HT1080 (cell line): ENCODE measurements around the gene BRIX1. TPM values are rescaled to one million over a fixed set of nuclear protein-coding genes. Genes with fewer than 3 reads are reported as not detected.
"Not testable (repeated sequence)": the region's sequence is repeated elsewhere in the genome, so short reads cannot be mapped to it uniquely, and the experiment has no call there.

Source experiments
- DNase-seq: peaks from one replicate; pipeline ENCODE4 v3.0.0-alpha.2; 2015; ENCODE audit warnings: low read depth
- total RNA-seq: library from RNA; depleted of rRNA; stranded (reverse); fragments of >200 nt; shearing (Covaris generic); gene quantifications from 2 replicates; pipeline ENCODE4 v1.2.3, GENCODE V29; 2014

BRIX1 gene
- total RNA-seq, 1 experiment from 2014 or later, result 108 TPM

DNA sequence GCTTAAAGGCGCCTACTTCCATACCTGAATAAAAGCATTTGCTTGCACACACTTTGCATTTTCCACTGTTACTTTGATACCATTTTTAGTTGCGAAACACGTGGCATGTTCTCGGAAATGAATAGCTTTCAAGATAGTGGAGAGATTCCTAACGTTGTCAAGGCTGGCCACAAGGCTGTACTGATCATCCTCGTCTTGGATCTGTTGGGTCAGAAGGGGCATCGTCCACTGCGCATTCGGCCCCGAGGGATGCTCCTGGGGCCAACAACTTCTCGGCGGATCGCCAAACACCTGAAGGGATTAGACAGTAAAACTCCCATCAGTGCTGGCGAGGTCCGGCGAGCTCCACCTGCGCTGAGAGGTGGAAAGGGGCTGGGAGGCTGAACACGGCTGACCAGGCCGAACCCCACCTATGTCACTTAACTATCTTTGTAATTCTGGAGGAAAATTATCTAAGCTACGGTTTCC lies 806 bp upstream of the BRIX1 start:
- DNase-seq, result no peak

DNA sequence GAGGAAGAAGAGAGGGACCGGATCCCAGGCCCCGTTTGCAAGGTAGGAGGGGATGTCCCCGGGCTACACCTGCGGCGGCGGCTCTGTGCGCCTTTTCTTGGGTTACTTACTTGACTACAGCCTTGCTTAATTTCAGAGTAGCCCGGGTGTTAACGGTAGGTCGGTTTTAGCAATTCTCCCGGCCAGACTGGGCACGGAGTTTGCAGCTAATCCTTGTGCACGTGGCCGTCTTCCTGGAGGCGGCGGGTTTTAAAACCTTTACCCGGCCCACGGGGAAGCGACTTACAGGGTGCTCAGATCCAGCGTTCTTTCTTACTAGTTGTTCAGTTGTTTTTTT lies 313 bp downstream of the BRIX1 start:
- DNase-seq, result no peak

DNA sequence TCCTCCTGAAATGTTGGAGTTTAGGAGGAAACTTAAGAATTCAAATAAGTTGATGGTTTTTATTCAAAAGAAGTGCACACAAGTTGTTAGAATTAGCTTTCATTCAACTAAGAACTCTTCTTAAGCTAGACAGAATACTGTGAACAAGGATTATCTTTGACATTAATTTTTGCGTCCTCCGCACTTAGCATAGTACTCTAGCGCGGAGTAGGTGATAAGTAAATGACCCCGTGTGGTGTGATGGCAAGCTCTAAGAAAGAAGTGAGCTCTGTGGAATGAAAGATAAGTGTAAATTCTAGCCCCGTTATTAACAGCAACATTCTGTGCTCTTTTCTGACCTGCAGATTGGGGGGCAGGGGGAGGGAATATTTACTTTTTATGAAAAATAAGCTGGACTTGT lies 1.0 kb downstream of the BRIX1 start:
- no peak for DNase-seq

DNA sequence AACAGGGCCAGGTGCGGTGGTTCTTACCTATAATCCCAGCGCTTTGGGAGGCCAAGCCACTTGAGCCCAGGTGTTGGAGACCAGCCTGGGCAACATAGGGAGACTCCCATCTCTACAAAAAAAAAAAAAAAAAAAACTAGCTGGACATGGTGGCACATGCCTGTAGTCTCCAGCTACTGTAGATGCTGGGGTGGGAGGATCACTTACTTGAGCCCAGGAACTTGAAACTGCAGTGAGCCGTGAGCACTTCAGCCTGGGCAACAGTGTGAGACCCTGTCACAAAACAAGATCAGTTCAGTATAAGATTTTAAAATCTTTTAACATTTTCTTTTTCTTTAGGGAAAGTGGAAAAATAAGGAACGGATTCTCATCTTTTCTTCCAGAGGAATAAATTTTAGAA lies 2.5 kb downstream of the BRIX1 start:
- no peak for DNase-seq

DNA sequence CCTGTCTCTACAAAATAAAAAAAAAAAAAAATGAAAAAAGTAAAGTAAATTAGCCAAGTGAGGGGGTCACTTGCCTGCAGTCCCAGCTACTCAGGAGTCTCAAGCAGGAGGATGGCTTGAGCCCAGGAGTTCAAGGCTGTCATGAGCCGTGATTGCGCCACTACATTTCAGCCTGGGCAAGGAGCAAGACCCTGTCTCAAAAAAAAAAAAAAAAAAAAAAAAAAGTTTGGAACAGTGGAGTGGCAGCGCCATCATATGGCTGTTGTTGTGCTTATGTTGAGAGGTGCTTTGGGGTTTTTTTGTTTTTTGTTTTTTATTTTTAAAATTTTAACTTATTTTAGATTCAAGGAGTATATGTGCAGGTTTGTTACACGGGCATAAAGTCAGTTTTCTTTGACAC lies 3.6 kb downstream of the BRIX1 start:
- no peak for DNase-seq

DNA sequence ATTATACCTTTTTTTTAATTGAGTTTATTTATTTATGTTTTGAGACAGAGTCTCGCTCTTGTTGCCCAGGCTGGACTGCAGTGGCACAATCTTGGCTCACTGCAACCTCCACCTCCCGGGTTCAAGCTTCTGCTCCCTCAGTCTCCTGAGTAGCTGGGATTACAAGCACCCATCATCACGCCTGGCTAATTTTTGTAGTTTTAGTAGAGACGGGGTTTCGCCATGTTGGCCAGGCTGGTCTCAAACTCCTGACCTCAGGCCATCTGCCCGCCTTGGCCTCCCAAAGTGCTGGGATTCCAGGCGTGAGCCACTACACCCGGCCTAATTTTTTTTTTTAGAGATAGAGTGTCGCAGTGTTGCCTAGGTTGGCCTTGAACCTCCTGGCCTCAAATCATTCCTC lies 7.7 kb downstream of the BRIX1 start:
- not testable (repeated sequence) for DNase-seq

DNA sequence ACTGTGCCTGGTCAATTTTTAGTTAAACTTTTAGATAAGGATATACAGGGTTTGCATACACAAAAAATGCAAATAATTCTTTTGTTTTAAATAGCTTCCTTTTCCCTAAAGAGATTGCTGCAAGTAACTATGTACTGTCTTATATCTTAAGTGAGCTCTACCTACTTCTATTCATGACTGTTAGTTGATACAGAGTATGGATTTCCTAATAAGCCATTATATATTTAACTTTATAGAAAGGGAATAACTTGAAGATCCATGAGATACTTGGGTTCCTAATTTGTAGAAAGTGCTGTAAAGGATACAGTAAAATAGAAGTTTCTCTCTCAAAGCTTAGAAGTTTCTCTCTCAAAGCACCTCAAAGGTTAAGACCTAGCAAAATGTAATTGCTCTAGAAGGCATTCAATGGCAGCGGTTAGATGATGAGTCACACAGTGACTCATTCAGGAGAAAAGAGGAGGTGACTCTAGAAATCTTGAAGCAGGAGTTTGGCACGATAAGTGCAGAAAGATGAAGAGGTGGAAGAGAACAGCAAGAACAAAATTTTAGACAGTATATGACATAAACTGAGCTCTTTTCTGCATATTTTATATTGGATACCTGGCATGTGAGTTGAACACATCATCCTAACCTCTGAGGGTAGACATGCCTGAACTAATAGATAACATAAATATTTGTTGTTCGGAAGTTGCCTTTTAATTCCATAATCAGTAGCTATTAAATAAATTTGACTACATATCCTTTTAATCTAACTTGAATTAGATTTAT lies 8.4 kb downstream of the BRIX1 start:
- DNase-seq, result peak; percentile 91

DNA sequence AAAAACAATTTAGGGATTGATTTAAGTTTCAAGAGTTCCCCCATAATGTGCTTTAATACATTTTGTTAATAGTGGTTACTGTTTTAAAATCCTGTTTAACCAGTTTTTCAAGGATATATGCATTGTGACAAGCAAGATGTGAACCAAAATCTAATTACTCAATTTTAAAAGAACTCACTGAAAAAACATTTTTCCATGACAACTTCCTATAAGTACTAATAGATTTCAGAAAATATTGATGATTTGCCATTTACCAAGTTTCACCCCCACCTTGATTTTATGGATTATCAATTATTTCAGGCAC lies 8.9 kb downstream of the BRIX1 start:
- no peak for DNase-seq

DNA sequence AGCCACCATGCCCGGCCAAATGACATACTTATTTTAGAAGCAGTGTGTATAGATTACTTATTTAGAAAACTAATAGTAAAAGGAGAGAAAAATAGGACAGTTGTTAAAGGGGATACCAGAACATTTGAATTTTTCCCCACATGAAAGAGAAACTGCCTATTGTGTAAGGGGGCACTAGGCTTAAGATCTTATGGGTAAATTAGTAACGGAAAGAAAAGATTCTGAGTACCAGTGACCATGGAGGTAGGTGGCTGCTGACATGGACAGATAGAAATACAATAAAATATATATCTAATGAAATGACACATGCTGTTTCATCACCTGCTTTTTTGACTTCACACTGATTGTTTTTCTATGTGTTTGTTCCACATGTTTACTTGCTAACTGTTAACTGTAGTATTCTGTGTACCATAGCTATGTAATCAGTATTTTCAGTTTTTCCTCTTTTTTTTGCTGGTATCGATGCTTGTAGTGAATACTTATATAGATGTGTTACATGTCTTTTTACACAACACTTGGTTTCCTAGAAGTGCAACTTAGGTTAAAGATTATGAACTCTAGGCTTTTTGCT lies 10.9 kb downstream of the BRIX1 start:
- no peak for DNase-seq

DNA sequence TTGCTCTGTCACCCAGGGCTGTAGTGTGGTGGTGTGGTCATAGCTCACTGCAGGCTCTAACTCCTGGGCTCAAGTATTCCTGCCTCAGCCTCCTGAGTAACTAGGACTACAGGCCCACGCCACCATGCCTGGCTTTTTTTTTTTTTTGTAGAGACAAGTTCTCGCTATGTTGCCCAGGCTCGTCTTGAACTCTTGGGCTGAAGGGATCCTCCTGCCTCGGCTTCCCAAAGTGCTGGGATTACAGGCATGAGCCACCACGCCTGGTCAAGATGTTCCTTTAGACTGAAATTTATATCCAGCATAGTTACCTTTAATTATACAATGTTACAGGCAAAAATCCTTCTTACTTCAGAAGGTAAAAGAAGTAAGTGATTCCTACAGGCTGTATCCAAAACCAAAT lies 12.3 kb downstream of the BRIX1 start:
- no peak for DNase-seq

DNA sequence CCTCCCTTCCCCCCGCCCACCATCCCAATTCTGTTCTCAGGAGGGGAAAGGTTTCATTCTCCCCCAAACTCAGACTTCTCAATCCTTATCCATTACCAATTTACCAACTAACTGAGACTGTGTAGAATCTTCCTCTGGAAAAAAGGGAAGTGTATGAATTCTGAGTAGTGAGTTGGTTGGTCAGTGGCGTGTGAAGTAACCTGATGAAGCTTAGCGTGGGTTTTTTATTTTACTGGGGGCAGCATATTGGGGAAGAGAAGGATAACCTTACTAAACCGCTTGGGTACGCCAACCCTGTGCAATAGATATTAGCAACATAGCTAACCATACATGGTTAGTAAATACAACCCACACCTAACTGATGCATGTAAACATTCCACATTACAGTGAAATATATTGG lies 12.8 kb downstream of the BRIX1 start:
- DNase-seq, result no peak

DNA sequence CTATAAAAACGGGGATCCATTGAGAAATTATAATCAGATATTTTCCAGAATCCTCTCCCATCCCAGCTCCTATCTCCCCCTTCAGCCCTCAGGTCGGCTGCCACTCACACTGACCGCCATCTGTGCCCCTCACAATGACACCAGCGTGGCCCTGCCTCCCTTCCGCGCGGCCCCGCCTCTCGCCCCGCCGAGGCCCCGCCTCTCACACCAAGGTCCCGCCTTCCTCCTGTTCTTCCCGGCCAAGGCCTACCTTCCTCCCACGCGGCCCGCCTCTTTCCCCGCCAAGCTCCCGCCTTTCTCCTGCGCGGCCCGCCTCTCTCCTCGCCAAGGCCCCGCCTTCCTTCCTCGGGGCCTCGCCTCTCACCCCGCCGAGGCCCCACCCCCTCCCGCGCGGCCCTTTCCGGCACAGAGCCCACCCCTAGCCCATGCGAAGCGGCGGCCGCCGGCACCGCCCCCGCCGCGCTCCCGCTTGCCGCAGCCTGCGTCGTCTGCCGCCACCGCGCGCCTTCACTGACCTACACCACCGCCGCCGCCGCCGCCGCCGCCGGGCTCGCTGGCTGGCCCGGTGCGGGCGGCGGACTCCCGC lies 13.7 kb downstream of the BRIX1 start, which contains the start of gene DNAJC21:
Gene DNAJC21 (plus strand): TSS at position 426 of the 586 bp plus-strand sequence. CDS start 261 bp downstream, outside the sequence.
- peak; percentile 96 for DNase-seq

DNA sequence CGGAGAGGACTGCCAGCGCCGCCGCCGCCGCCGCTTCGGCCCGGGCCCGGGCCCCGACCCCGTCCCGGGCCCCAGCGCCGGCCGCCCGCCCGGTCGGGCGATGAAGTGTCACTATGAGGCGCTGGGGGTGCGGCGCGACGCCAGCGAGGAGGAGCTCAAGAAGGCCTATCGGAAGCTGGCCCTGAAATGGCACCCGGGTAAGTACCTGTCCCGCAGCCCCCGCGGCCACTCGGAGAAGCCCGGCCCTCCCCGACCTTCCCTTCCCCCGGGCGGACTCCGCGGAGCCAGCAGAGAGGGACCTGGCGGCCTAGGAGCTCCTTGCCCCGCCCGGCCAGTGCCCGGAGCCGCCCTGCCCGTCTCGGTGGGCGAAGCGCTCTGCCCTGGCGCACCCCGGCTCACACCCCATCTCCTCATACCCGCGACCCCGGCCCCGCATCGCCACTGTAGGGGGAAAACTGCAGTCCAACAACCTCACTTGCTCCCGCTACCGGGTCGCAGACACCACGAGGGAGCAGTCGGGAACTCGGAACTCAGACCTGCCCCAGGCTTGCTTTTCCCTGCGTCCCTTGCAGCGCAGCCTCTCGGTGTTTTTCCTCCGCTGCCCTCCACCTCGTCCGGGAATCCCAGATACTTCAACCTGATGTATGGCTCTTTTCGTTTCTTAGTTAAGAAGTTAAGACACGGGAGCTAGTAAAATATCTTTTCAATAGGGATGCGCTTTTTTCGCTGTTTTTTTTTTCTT lies 14.4 kb downstream of the BRIX1 start:
- peak; percentile 73 for DNase-seq

DNA sequence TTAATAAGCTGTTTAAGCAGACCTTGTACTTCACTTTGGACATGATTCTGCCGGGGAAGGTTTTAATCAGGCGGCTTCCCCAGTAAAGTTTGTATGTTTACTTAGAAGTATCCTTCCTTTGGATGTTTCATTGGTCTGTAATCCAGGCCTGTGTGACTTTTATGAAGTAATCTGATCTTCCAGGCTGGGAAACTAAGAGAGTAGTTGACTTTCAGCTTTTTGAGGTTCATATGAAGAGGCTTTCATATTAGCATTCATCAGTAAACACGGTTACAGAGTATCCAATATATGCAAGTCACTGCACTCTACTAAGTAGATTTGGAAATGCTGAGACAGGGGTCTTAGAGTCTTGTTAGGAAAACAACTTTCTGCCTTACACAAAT lies 14.9 kb downstream of the BRIX1 start:
- no peak for DNase-seq

DNA sequence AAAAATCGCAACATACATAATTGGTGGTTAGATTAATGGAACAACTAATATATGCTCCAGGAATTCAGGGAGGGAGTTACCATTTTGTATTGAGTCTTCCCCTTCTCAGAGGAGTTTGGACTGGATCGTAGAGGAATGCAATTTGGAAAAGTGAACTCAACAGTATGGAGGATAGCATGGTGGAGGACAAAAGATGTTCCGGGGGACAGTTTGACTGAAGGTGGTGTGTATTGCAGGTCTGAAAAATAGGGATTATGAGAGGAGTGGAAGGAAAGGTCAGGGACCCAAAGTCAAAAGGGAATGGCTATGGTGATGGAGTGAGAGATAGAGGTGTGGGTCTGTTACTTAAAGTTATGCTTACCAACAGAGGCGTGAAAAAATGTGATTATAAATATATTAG lies 15.4 kb downstream of the BRIX1 start:
- no peak for DNase-seq

DNA sequence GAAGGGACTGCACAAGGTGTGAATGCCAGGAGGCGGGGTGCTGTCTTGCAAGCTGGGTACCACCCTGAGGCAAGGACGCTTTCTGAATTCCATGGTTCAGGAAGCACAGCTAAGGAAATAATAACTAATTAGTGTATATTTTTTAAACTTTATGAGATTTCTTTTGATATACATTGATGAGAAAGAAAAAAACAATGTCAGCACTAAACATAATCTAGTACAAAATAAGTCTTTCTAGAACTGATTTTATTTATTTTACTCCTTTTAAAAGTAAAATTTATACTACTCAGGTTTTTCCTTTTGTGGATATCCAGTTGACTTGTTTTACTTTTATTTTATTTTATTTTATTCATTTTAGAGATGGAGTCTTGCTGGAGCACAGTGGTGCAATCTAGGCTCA lies 17.4 kb downstream of the BRIX1 start:
- no peak for DNase-seq

DNA sequence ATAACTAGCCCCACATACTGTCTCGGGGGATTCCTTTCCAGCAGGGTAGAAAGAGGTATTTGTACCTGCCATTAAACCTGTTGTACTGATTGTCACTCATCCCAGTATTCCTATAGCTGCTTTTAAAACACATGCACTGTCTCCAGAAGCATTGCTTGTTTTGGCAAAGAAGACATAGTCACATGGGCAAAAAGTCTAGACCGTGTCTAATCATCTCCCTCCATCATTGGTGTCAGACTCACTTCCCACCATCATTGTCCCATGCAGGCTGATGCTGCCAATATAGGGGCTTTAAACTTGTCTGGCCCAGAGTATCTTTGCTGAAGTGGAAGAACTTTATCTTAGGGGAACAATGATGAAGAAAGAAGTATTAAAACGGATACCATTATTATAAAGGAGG lies 26.4 kb downstream of the BRIX1 start:
- no peak for DNase-seq

DNA sequence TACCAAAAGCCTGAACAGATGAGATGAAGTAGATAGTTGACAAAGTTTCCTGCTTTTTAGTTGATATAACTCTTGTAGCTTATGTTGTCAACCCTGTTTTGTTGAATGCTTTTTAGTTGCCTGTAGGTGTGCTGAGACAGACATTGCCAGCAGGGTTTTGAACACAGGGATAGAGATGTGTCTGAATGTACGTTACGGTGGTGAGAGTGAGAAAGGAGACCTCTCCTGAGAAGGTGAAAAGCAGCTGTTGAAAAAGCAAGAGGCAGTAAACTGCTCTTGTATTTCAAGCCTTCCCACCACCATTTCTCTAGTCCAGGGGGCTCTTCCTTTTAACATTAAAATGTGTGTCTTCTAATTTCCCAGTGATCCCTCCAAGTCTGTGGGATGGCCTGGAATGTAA lies 28.5 kb downstream of the BRIX1 start:
- DNase-seq, result no peak

DNA sequence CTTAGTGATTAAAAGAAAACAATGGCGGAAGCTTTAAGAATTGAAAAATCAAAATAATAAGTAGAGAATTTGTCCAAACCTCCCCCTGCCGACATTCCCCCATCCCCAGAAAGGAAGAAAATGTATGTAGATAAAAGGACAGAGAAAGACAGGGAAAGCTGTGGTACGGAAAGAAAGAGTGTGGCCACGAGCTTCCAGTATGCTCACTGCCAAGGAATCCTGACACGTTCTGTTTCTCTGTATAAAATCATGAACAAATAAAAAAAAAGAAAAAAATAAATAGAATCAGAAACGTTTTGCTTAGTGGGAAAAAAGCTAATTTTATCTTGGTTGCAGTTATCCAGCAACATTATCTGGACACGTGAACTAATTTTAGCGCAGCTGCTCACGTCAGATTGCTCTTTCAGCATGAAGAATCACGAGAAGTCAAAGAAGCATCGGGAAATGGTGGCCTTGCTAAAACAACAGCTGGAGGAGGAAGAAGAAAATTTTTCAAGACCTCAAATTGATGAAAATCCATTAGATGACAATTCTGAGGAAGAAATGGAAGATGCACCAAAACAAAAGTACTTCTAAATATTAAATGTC lies 29.0 kb downstream of the BRIX1 start:
- no peak for DNase-seq

DNA sequence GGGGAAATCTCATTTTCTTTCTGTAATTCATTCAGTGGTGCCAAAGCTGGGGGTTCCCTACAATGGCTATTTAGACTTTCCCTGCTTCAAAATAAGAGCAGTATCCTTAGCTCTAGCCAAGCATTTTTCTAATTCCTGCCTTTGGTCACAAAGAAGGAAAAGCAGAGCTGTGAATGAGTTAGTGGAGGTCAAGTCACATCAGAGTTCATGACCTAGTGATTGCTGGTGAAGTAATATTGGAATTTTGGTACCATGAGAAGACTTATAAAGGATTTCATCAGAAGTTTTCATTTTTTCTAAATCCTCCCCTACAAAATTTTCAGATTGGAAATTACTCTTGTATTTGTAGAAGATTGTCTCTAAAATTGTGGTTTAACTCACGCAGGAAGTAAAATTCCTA lies 41.8 kb downstream of the BRIX1 start:
- no peak for DNase-seq

DNA sequence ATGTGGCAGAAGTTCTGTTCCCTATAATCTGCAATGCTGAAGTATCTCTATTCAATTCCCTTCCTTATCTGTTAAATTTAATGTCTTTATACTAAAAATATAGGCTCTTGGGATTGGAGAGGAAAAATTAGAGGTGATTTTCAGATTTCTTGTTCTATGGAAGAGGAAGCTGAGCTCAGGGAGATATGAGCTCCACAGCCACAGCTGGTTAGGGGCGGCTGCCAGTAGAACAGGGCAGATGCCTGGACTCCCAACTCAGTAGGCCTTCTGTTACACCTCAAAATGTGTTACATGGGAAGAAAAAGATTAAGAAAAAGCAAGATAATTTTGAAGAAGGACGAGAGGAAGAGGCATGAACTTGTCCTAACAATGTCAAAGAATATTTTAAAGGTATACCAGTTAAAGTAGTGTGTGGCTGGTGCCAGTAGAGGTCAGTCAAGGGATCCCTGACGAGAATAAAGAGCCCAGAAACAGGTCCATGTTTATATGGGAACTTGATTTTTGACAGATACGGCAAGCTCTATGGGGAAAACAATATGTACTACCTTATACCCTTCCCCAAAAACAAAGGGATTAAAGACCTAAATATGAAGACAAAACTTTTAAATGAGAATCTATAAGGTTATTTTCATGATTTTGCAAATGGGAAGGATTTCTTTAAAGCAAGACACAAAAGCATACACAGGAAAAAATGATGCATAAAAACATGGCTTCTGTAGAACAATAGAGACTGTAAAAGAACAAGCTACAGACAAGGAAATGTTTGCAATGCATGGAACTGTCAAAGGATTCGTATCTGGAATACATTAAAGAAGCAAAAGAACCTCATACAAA lies 42.6 kb downstream of the BRIX1 start:
- DNase-seq, result peak; percentile 36
